WTC11 (cell line): ENCODE measurements around the gene DACT3. TPM values are rescaled to one million over a fixed set of nuclear protein-coding genes. Genes with fewer than 3 reads are reported as not detected.
"Not testable (repeated sequence)": the region's sequence is repeated elsewhere in the genome, so short reads cannot be mapped to it uniquely, and the experiment has no call there.

ENCODE experiments used
- ATAC-seq: fragments of 200-7000 bp; cut with Tn5 transposase; 2 replicates; pipeline ENCODE4 v1.10.0; 2021; ENCODE audit warnings: mild to moderate bottlenecking, moderate library complexity
- CTCF ChIA-PET: fragments of 300-600 bp; sonication (Branson Sonifier 250); formaldehyde crosslinking; loops from one replicate; lab custom pipeline; 2021; ENCODE audit warnings: antibody characterized with exemption; lab: Charles Lee
- POLR2A ChIA-PET: fragments of 350-600 bp; sonication (Branson Sonifier 250); formaldehyde crosslinking; loops from one replicate; lab custom pipeline; 2021; ENCODE audit warnings: antibody characterized with exemption; lab: Charles Lee
- DNase-seq: peaks from one replicate; pipeline ENCODE4 v3.0.0; 2021; ENCODE audit warnings: low spot score
- H3K27ac Mint-ChIP-seq: 2 replicates; pipeline ENCODE4 v1.8.0; 2021; ENCODE audit warnings: mixed read lengths
- H3K27me3 Mint-ChIP-seq: 2 replicates; pipeline ENCODE4 v1.8.0; 2021; ENCODE audit warnings: low read depth, mild to moderate bottlenecking, moderate library complexity, mixed read lengths
- H3K36me3 Mint-ChIP-seq: 2 replicates; pipeline ENCODE4 v1.8.0; 2021; ENCODE audit warnings: mixed read lengths
- H3K4me1 Mint-ChIP-seq: 2 replicates; pipeline ENCODE4 v1.8.0; 2022; ENCODE audit warnings: mixed read lengths
- H3K4me3 Mint-ChIP-seq: 2 replicates; pipeline ENCODE4 v1.8.0; 2021; ENCODE audit warnings: mild to moderate bottlenecking, moderate library complexity, mixed read lengths
- H3K9me3 Mint-ChIP-seq: 2 replicates; pipeline ENCODE4 v1.8.0; 2021; ENCODE audit warnings: mixed read lengths
- FOXP1 ChIP-seq: sonication (generic); formaldehyde crosslinking; IDR thresholded peaks from 2 replicates; pipeline ENCODE4 v1.8.0; 2022; ENCODE audit warnings: missing genetic modification reagents, mild to moderate bottlenecking, moderate library complexity, borderline replicate concordance
- GTF2I ChIP-seq: fragments of 250-450 bp; sonication (Bioruptor Pico); conservative IDR thresholded peaks from 2 replicates; pipeline ENCODE4 v1.4.0; 2021; ENCODE audit warnings: mild to moderate bottlenecking
- NR3C1 ChIP-seq: sonication (generic); formaldehyde crosslinking; conservative IDR thresholded peaks from 2 replicates; pipeline ENCODE4 v1.8.1; 2023; ENCODE audit warnings: low read depth, mild to moderate bottlenecking, missing genetic modification reagents
- ZNF281 ChIP-seq: sonication (generic); formaldehyde crosslinking; IDR thresholded peaks from 2 replicates; pipeline ENCODE4 v1.8.0; 2023; ENCODE audit warnings: mild to moderate bottlenecking, missing genetic modification reagents
- total RNA-seq: library from RNA; stranded (reverse); gene quantifications from 3 replicates; pipeline ENCODE4 v1.2.3, GENCODE V29; 2021
- TF ChIP-seq, protein P1 (sequence below): sonication (generic); formaldehyde crosslinking; IDR thresholded peaks from 2 replicates; pipeline ENCODE4 v1.8.0; 2022; ENCODE audit warnings: missing genetic modification reagents
- TF ChIP-seq, protein P2 (sequence below): sonication (generic); formaldehyde crosslinking; IDR thresholded peaks from 2 replicates; pipeline ENCODE4 v1.8.1; 2022; ENCODE audit warnings: low read depth, mild to moderate bottlenecking, moderate library complexity, missing genetic modification reagents, borderline replicate concordance
- TF ChIP-seq, protein P3 (sequence below): sonication (generic); formaldehyde crosslinking; IDR thresholded peaks from 2 replicates; pipeline ENCODE4 v1.8.1; 2023; ENCODE audit warnings: mild to moderate bottlenecking, missing genetic modification reagents

DACT3 gene
- total RNA-seq, 1 experiment from 2014 or later, result 1.9 TPM

- H3K9me3 Mint-ChIP-seq, result no peaks in the 10 kb centered on the region
- peaks cover 25% of the 10 kb centered on the region for H3K4me1 Mint-ChIP-seq
- ATAC-seq, result no peak
- H3K27me3 Mint-ChIP-seq, result peaks cover 31% of the 10 kb centered on the region
- no peak overlapping the region for H3K4me3 Mint-ChIP-seq
- H3K27ac Mint-ChIP-seq, result no peak overlapping the region
- POLR2A ChIA-PET, result no interaction called here
- TF ChIP-seq, protein P1, sequence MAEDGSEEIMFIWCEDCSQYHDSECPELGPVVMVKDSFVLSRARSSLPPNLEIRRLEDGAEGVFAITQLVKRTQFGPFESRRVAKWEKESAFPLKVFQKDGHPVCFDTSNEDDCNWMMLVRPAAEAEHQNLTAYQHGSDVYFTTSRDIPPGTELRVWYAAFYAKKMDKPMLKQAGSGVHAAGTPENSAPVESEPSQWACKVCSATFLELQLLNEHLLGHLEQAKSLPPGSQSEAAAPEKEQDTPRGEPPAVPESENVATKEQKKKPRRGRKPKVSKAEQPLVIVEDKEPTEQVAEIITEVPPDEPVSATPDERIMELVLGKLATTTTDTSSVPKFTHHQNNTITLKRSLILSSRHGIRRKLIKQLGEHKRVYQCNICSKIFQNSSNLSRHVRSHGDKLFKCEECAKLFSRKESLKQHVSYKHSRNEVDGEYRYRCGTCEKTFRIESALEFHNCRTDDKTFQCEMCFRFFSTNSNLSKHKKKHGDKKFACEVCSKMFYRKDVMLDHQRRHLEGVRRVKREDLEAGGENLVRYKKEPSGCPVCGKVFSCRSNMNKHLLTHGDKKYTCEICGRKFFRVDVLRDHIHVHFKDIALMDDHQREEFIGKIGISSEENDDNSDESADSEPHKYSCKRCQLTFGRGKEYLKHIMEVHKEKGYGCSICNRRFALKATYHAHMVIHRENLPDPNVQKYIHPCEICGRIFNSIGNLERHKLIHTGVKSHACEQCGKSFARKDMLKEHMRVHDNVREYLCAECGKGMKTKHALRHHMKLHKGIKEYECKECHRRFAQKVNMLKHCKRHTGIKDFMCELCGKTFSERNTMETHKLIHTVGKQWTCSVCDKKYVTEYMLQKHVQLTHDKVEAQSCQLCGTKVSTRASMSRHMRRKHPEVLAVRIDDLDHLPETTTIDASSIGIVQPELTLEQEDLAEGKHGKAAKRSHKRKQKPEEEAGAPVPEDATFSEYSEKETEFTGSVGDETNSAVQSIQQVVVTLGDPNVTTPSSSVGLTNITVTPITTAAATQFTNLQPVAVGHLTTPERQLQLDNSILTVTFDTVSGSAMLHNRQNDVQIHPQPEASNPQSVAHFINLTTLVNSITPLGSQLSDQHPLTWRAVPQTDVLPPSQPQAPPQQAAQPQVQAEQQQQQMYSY (CRISPR knock-in tag), result no peak
- TF ChIP-seq FOXP1, result 0 out of 2 replicates have a peak, but pooled peaks have one; percentile 33
- CTCF ChIA-PET, result interaction anchor here (0.6 to 8.5 kb wide), 7 partner anchors 8 to 137 kb away, joined by 3 to 78 read pairs (median 31); partner anchors contain the start of gene DACT3
- no peaks in the 10 kb centered on the region for H3K36me3 Mint-ChIP-seq
- no peak for DNase-seq
These were observed 31.4 kb downstream of the DACT3 start for GRCh38 chr19:46629546-46630025.

GRCh38 chr19:46628970-46629369, 32.0 kb downstream of the DACT3 start:
- POLR2A ChIA-PET, H3K27ac Mint-ChIP-seq, H3K36me3 Mint-ChIP-seq, H3K9me3 Mint-ChIP-seq, ATAC-seq, DNase-seq, H3K4me3 Mint-ChIP-seq: not testable (repeated sequence)
- peaks cover 25% of the 10 kb centered on the region for H3K4me1 Mint-ChIP-seq
- peaks cover 28% of the 10 kb centered on the region for H3K27me3 Mint-ChIP-seq
- CTCF ChIA-PET, result interaction anchor here (0.6 to 8.5 kb wide), 3 partner anchors 12 to 33 kb away, joined by 3 to 78 read pairs (median 9); partner anchors contain the start of gene DACT3

DNA sequence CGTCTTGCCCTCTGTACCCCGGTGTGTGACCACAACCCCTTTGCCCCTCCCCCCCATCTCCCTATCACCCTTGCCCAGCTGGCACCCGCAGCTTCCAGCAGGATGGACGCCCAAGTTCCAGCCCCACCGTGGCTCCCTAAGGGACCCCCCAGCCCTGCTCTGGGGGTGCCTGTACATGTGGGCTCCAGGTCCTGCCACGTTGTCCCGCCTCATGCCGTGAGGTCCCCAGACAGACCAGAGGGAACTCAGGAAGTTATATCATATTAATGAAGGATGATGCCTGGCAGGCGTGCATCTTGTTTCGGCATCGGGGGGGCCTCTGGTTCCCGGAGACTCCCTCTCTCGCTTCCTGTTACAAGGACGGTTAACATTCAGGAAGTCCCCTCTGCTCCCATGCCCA, 34.5 kb downstream of the DACT3 start:
- no peak for TF ChIP-seq NR3C1 (CRISPR knock-in tag)
- TF ChIP-seq ZNF281 (CRISPR knock-in tag), result no peak
- no peak for TF ChIP-seq GTF2I (CRISPR knock-in tag)
- TF ChIP-seq, protein P2, sequence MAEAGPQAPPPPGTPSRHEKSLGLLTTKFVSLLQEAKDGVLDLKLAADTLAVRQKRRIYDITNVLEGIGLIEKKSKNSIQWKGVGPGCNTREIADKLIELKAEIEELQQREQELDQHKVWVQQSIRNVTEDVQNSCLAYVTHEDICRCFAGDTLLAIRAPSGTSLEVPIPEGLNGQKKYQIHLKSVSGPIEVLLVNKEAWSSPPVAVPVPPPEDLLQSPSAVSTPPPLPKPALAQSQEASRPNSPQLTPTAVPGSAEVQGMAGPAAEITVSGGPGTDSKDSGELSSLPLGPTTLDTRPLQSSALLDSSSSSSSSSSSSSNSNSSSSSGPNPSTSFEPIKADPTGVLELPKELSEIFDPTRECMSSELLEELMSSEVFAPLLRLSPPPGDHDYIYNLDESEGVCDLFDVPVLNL (CRISPR knock-in tag), result no peak
- TF ChIP-seq, protein P3, sequence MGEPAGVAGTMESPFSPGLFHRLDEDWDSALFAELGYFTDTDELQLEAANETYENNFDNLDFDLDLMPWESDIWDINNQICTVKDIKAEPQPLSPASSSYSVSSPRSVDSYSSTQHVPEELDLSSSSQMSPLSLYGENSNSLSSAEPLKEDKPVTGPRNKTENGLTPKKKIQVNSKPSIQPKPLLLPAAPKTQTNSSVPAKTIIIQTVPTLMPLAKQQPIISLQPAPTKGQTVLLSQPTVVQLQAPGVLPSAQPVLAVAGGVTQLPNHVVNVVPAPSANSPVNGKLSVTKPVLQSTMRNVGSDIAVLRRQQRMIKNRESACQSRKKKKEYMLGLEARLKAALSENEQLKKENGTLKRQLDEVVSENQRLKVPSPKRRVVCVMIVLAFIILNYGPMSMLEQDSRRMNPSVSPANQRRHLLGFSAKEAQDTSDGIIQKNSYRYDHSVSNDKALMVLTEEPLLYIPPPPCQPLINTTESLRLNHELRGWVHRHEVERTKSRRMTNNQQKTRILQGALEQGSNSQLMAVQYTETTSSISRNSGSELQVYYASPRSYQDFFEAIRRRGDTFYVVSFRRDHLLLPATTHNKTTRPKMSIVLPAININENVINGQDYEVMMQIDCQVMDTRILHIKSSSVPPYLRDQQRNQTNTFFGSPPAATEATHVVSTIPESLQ (CRISPR knock-in tag), result no peak
- peaks cover 2% of the 10 kb centered on the region for H3K27me3 Mint-ChIP-seq
- DNase-seq, result no peak
- ChIA-PET CTCF (interaction anchor here (0.7 to 2.8 kb wide), 5 partner anchors 9 to 200 kb away, joined by 3 to 15 read pairs (median 4); partner anchors contain the start of gene DACT3), POLR2A (no interaction called here)
- ATAC-seq, result no peak
- H3K4me3 Mint-ChIP-seq, result no peak overlapping the region
- H3K36me3 Mint-ChIP-seq, result no peaks in the 10 kb centered on the region
- no peaks in the 10 kb centered on the region for H3K9me3 Mint-ChIP-seq
- peaks cover 16% of the 10 kb centered on the region for H3K4me1 Mint-ChIP-seq
- no peak overlapping the region for H3K27ac Mint-ChIP-seq
